Measurements from ENCODE around the gene OR6V1. TPM values are rescaled to one million over a fixed set of nuclear protein-coding genes. Genes with fewer than 3 reads are reported as not detected.

Gene OR6V1
- total RNA-seq, 4 donors from 2014 or later, result not detected

- Histone ChIP-seq H3K4me3 (no peak overlapping the region), H3K9me3 (no peaks in the 10 kb centered on the region), H3K27me3 (no peaks in the 10 kb centered on the region), H3K4me1 (no peaks in the 10 kb centered on the region), H3K27ac (no peak overlapping the region), H3K36me3 (no peaks in the 10 kb centered on the region)
- intact Hi-C loops (cut with DNase I; ENCODE audit: low total_unique reads), result no loop called here
- DNase-seq, result no peak
- TF ChIP-seq POLR2A (IDR thresholded peaks at IDR 0.05) (no peak), CTCF (IDR thresholded peaks at IDR 0.05) (no peak)
These were observed 10.8 kb upstream of the OR6V1 start for GRCh38 chr7:143041346-143041745.

DNA sequence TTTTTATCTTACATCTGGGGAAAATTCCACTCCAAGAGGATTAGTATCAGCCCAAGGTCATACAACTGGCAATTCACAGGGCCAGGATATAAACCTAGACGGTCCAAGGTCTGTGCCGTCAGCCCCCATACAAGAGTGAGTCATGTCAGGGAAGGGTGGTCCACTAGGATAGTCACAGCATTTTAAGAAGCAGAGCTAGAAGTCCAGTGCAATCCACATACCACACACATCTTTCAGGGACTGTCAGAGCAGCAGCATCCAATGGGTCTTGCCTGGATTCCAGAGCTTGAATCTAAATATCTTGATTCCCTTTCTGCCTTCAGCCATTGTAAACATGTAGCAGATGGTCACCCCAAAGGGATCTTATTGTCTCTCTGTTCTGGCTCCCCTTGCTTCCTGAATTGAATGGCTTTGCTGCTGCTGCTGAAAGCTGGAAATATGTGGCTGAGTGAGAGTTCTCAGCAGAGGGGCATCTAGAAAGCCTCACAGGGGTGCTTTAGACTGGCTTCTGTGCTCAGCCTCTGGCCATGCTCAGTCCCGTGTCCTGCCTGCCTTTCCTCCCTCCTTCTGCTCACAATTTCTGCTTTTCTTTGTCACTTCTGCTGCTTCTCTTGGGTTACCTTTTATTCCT lies 9.9 kb upstream of the OR6V1 start:
- intact Hi-C loops (cut with DNase I; ENCODE audit: low total_unique reads), result no loop called here

DNA sequence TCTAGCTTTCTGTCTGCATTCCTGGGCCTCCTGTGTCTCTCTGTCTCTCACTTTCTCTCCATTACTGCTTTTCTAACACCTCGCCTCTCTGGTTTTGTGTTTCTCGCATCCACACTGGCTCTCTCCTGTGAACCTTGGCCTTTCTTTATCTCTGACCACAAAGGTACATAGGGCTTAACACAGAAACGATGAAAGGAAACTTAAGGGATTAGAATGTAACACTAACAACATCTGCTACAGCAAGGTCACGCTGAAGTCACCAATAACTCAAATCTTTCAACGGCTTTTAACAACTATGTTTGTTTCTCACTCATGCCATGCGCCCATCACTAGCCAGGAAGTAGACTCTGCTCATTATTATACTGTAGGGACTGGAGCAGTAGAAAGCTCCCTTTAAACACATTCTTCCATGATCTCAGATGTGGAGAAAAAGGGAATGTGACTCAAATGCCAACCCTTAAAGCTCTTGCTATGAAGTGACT lies 9.3 kb upstream of the OR6V1 start:
- Histone ChIP-seq H3K4me3 (no peak overlapping the region), H3K9me3 (no peaks in the 10 kb centered on the region), H3K27ac (no peak overlapping the region), H3K36me3 (no peaks in the 10 kb centered on the region), H3K27me3 (no peaks in the 10 kb centered on the region), H3K4me1 (no peaks in the 10 kb centered on the region)
- DNase-seq, result no peak
- TF ChIP-seq POLR2A (IDR thresholded peaks at IDR 0.05) (no peak), CTCF (IDR thresholded peaks at IDR 0.05) (no peak)
- intact Hi-C loops (cut with DNase I; ENCODE audit: low total_unique reads), result no loop called here

More for the DNA sequence above, 9.9 kb upstream of the OR6V1 start:
- no peaks in the 10 kb centered on the region for H3K9me3 ChIP-seq
- TF ChIP-seq CTCF (IDR thresholded peaks at IDR 0.05) (no peak), POLR2A (IDR thresholded peaks at IDR 0.05) (no peak)
- no peak overlapping the region for H3K4me3 ChIP-seq
- DNase-seq, result no peak
- H3K27me3 ChIP-seq, result no peaks in the 10 kb centered on the region
- no peaks in the 10 kb centered on the region for H3K4me1 ChIP-seq
- H3K36me3 ChIP-seq, result no peaks in the 10 kb centered on the region
- no peak overlapping the region for H3K27ac ChIP-seq

- Histone ChIP-seq H3K4me3 (no peak overlapping the region), H3K27ac (no peak overlapping the region), H3K36me3 (no peaks in the 10 kb centered on the region), H3K4me1 (no peaks in the 10 kb centered on the region), H3K9me3 (no peaks in the 10 kb centered on the region), H3K27me3 (no peaks in the 10 kb centered on the region)
- intact Hi-C loops (cut with DNase I; ENCODE audit: low total_unique reads), result no loop called here
- no peak for DNase-seq
- no peak for TF ChIP-seq CTCF (IDR thresholded peaks at IDR 0.05)
These were observed 8.8 kb upstream of the OR6V1 start for GRCh38 chr7:143043391-143043790.

GRCh38 chr7:143046426-143046851 lies 5.7 kb upstream of the OR6V1 start:
- H3K4me1 ChIP-seq, result no peaks in the 10 kb centered on the region
- no peak for DNase-seq
- H3K9me3 ChIP-seq, result no peaks in the 10 kb centered on the region
- TF ChIP-seq CTCF (IDR thresholded peaks at IDR 0.05), result no peak
- no peak for TF ChIP-seq POLR2A (IDR thresholded peaks at IDR 0.05)
- no peaks in the 10 kb centered on the region for H3K27me3 ChIP-seq
- intact Hi-C loops (cut with DNase I; ENCODE audit: low total_unique reads), result no loop called here
- H3K36me3 ChIP-seq, result no peaks in the 10 kb centered on the region
- no peak overlapping the region for H3K27ac ChIP-seq
- H3K4me3 ChIP-seq, result no peak overlapping the region

All from uterus (tissue), 4 donors.